Endodermal cell (in vitro differentiated cells): ENCODE measurements around the gene SSBP1. TPM values are rescaled to one million over a fixed set of nuclear protein-coding genes. Genes with fewer than 3 reads are reported as not detected.

Source experiments
- DNase-seq: peaks from one replicate; pipeline ENCODE4 v3.0.0-alpha.2; 2017
- H3K27ac ChIP-seq: 2 replicates; pipeline ENCODE4 v1.5.1; 2013; ENCODE audit warnings: mild to moderate bottlenecking, low read depth, low read length, moderate library complexity
- H3K27me3 ChIP-seq: 2 replicates; pipeline ENCODE4 v1.6.1; 2013; ENCODE audit warnings: mild to moderate bottlenecking, low read length, moderate library complexity; ENCODE audit not compliant: insufficient read depth, control insufficient read depth, poor library complexity, severe bottlenecking
- H3K36me3 ChIP-seq: 2 replicates; pipeline ENCODE4 v1.7.0; 2013; ENCODE audit warnings: mild to moderate bottlenecking, low read length, moderate library complexity; ENCODE audit not compliant: control insufficient read depth, insufficient read depth
- H3K4me1 ChIP-seq: one replicate; pipeline ENCODE4 v1.7.0; 2013; ENCODE audit warnings: low read length; ENCODE audit not compliant: control insufficient read depth, insufficient read depth
- H3K4me3 ChIP-seq: 2 replicates; pipeline ENCODE4 v1.5.1; 2013; ENCODE audit warnings: mild to moderate bottlenecking, low read length, moderate library complexity
- H3K9ac ChIP-seq: 2 replicates; pipeline ENCODE4 v1.6.1; 2013; ENCODE audit warnings: mild to moderate bottlenecking, low read length, moderate library complexity; ENCODE audit not compliant: poor library complexity, severe bottlenecking; ENCODE audit errors: extremely low read depth
- H3K9me3 ChIP-seq: 2 replicates; pipeline ENCODE4 v1.6.1; 2013; ENCODE audit warnings: mild to moderate bottlenecking, low read length, moderate library complexity; ENCODE audit not compliant: control insufficient read depth
- H3K27ac Mint-ChIP-seq: 2 replicates; pipeline ENCODE4 v1.8.0; 2020; ENCODE audit warnings: mixed read lengths
- H3K27me3 Mint-ChIP-seq: 2 replicates; pipeline ENCODE4 v1.8.0; 2021; ENCODE audit warnings: mild to moderate bottlenecking, mixed read lengths; ENCODE audit not compliant: insufficient read depth
- H3K36me3 Mint-ChIP-seq: 2 replicates; pipeline ENCODE4 v1.8.0; 2020; ENCODE audit warnings: low read depth, mixed read lengths
- H3K4me1 Mint-ChIP-seq: 2 replicates; pipeline ENCODE4 v1.8.0; 2020; ENCODE audit warnings: mixed read lengths
- H3K4me3 Mint-ChIP-seq: 2 replicates; pipeline ENCODE4 v1.8.0; 2020; ENCODE audit warnings: mild to moderate bottlenecking, moderate library complexity, mixed read lengths
- H3K9me3 Mint-ChIP-seq: 2 replicates; pipeline ENCODE4 v1.8.0; 2020; ENCODE audit warnings: mild to moderate bottlenecking, mixed read lengths
- WGBS, 2 experiments: methylation state at CpG; one replicate each; pipeline versions ENCODE4 v1.1.5 to v1.1.7; 2013; ENCODE audit warnings: missing lambda C conversion rate in 2 of 2, mixed read lengths in 1 of 2; ENCODE audit not compliant: insufficient coverage in 1 of 2, insufficient read length in 1 of 2; 5-methylcytosine and 5-hydroxymethylcytosine counted together
- total RNA-seq, 2 donors: library from RNA; stranded (reverse); fragmentation: NEBNext Ultra II Directional in 1 of 2; extraction: Animal tissue kit (Norgen Biotek cat#: 25700) in 1 of 2; gene quantifications; 2 replicates in 1 of 2; 3 replicates in 1 of 2; pipeline ENCODE4 v1.2.1, GENCODE V29; 2021
- TF ChIP-seq, protein P1 (sequence below): fragments of 200-600 bp; sonication (generic); conservative IDR thresholded peaks from 2 replicates; pipeline ENCODE4 v1.5.0; 2021; ENCODE audit warnings: antibody characterized with exemption, mild to moderate bottlenecking

The SSBP1 gene
- total RNA-seq, 2 donors from 2014 or later: 179 to 194 TPM

DNA sequence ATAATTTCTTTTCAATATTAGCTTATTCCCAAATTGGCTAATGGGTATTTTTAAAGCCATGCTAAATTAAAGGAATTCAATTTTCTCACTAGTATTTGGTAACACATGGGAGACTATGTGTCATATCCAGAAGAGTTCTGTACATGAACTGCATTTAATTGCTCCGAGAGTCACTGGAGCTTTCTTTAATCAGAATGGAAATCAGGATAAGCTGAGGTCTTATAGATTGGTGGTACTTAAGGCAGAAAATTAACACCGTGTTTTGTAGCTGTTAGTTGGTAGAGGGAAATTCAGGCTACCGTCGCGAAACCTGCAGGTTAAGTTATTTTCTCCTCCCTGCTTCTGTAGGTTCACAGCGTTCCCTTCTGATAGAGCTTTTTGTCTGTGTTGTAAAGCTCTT lies 29.8 kb upstream of the SSBP1 start, which contains the start of gene WEE2:
Gene WEE2 (plus strand): TSS at position 3 of the 400 bp plus-strand sequence. CDS start 406 bp downstream, outside the sequence.
- 90 to 94% methylated on average over 5 to 6 of the region's 6 CpGs for WGBS, 2 experiments
- TF ChIP-seq, protein P1, sequence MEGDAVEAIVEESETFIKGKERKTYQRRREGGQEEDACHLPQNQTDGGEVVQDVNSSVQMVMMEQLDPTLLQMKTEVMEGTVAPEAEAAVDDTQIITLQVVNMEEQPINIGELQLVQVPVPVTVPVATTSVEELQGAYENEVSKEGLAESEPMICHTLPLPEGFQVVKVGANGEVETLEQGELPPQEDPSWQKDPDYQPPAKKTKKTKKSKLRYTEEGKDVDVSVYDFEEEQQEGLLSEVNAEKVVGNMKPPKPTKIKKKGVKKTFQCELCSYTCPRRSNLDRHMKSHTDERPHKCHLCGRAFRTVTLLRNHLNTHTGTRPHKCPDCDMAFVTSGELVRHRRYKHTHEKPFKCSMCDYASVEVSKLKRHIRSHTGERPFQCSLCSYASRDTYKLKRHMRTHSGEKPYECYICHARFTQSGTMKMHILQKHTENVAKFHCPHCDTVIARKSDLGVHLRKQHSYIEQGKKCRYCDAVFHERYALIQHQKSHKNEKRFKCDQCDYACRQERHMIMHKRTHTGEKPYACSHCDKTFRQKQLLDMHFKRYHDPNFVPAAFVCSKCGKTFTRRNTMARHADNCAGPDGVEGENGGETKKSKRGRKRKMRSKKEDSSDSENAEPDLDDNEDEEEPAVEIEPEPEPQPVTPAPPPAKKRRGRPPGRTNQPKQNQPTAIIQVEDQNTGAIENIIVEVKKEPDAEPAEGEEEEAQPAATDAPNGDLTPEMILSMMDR: no peak
- Histone ChIP-seq H3K27me3 (peaks cover 4% of the 10 kb centered on the region), H3K4me1 (peaks cover 14% of the 10 kb centered on the region), H3K27ac (no peak within 1 kb of the TSS), H3K9me3 (no peaks in the 10 kb centered on the region), H3K9ac (no peak within 1 kb of the TSS), H3K4me3 (no peak within 1 kb of the TSS), H3K36me3 (no peaks in the 10 kb centered on the region)
- Mint-ChIP-seq H3K4me1 (peaks cover 34% of the 10 kb centered on the region), H3K4me3 (no peak within 1 kb of the TSS), H3K27me3 (peaks cover 6% of the 10 kb centered on the region), H3K9me3 (no peaks in the 10 kb centered on the region), H3K36me3 (no peaks in the 10 kb centered on the region), H3K27ac (no peak within 1 kb of the TSS)
- no peak for DNase-seq

DNA sequence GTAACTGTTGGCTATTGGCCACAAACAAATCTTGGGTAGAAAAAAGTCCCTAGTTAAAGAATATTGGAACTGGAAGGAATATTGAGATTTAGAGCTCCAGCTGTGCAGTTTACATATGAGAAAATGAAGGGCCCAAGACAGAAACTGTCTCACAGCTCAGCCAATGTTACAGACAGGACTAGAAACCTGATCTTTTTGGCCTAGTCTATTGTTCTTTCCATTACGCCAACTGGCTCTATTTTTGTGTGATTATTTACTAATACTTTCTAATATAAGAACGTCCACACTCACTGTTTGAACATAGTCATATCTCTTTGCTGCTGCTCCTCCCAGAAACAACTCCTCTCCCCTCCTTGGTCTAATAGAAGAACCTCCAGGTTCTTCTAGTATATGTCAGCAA lies 28.8 kb upstream of the SSBP1 start:
- Mint-ChIP-seq H3K4me1 (peaks cover 25% of the 10 kb centered on the region), H3K9me3 (no peaks in the 10 kb centered on the region), H3K36me3 (no peaks in the 10 kb centered on the region), H3K27ac (no peak overlapping the region), H3K27me3 (peaks cover 1% of the 10 kb centered on the region), H3K4me3 (no peak overlapping the region)
- DNase-seq: no peak
- TF ChIP-seq, protein P1: no peak
- H3K36me3 ChIP-seq: no peaks in the 10 kb centered on the region
- H3K9me3 ChIP-seq: no peaks in the 10 kb centered on the region
- peaks cover 12% of the 10 kb centered on the region for H3K4me1 ChIP-seq
- WGBS, 2 experiments: 100% methylated on average over 1 of the region's 2 CpGs; no CpG with 5 or more reads in 1 of the 2 experiments
- H3K27me3 ChIP-seq: no peaks in the 10 kb centered on the region
- H3K9ac ChIP-seq: no peak overlapping the region
- no peak overlapping the region for H3K4me3 ChIP-seq
- no peak overlapping the region for H3K27ac ChIP-seq

GRCh38 chr7:141709749-141710148 lies 28.4 kb upstream of the SSBP1 start:
- no peaks in the 10 kb centered on the region for H3K27me3 ChIP-seq
- Mint-ChIP-seq H3K27me3 (peaks cover 1% of the 10 kb centered on the region), H3K4me3 (no peak overlapping the region), H3K4me1 (peaks cover 21% of the 10 kb centered on the region), H3K9me3 (no peaks in the 10 kb centered on the region), H3K36me3 (no peaks in the 10 kb centered on the region), H3K27ac (no peak overlapping the region)
- H3K4me3 ChIP-seq: no peak overlapping the region
- 96% methylated on average over 4 of the region's 4 CpGs; no CpG with 5 or more reads in 1 of the 2 experiments for WGBS, 2 experiments
- H3K9ac ChIP-seq: no peak overlapping the region
- DNase-seq: no peak
- TF ChIP-seq, protein P1: no peak
- no peaks in the 10 kb centered on the region for H3K9me3 ChIP-seq
- H3K27ac ChIP-seq: no peak overlapping the region
- peaks cover 13% of the 10 kb centered on the region for H3K4me1 ChIP-seq
- no peaks in the 10 kb centered on the region for H3K36me3 ChIP-seq
